HL-60 (cell line): ENCODE measurements around the gene B3GNT8.

Source experiments
- CTCF ChIP-seq: IDR thresholded peaks from one replicate; pipeline ENCODE4 v1.5.1; 2011; ENCODE audit warnings: low read length, control low read depth, inconsistent platforms; ENCODE audit not compliant: insufficient read depth
- POLR2AphosphoS5 ChIP-seq: IDR thresholded peaks from 2 replicates; pipeline ENCODE4 v1.6.1; 2012; ENCODE audit warnings: low read depth

GRCh38 chr19:41430922-41431321, 3.7 kb upstream of the B3GNT8 start:
- TF ChIP-seq POLR2AphosphoS5, result no peak
- no peak for TF ChIP-seq CTCF
